SU-DHL-6 (cell line): ENCODE data around the gene CSPG4.
"Not testable (repeated sequence)": the region's sequence is repeated elsewhere in the genome, so short reads cannot be mapped to it uniquely, and the experiment has no call there.

Source experiments
- H2AFZ ChIP-seq: fragments of 200-600 bp; sonication (generic); 2 replicates; pipeline ENCODE4 v1.6.1; 2014; ENCODE audit warnings: low read depth, mild to moderate bottlenecking, moderate library complexity, mixed read lengths, antibody characterized with exemption, low read length; ENCODE audit not compliant: severe bottlenecking
- H3F3A ChIP-seq: fragments of 200-600 bp; shearing (Covaris generic); 2 replicates; pipeline ENCODE4 v1.6.0; 2016; ENCODE audit warnings: antibody characterized with exemption, mild to moderate bottlenecking; ENCODE audit not compliant: insufficient read depth
- H3K27ac ChIP-seq: fragments of 200-600 bp; sonication (generic); 2 replicates; pipeline ENCODE4 v1.5.1; 2016; ENCODE audit warnings: low read depth, mild to moderate bottlenecking, low read length, moderate library complexity, mixed read lengths
- H3K27me3 ChIP-seq: fragments of 200-600 bp; sonication (generic), shearing (Covaris generic); 2 replicates; pipeline ENCODE4 v1.6.0; 2014; ENCODE audit warnings: mild to moderate bottlenecking, low read length
- H3K36me3 ChIP-seq: fragments of 200-600 bp; sonication (generic); 2 replicates; pipeline ENCODE4 v1.6.1; 2014; ENCODE audit warnings: mild to moderate bottlenecking, low read length, mixed read lengths
- H3K4me2 ChIP-seq: fragments of 300-600, 200-600 bp; shearing (Covaris generic), sonication (generic); 2 replicates; pipeline ENCODE4 v1.6.0; 2014; ENCODE audit warnings: low read length, low read depth, mild to moderate bottlenecking; ENCODE audit not compliant: poor library complexity, severe bottlenecking
- H3K4me3 ChIP-seq: fragments of 200-600 bp; sonication (generic); 2 replicates; pipeline ENCODE4 v1.5.1; 2014; ENCODE audit warnings: antibody characterized with exemption, low read length, mild to moderate bottlenecking, mixed read lengths; ENCODE audit not compliant: insufficient read depth, poor library complexity, severe bottlenecking
- H3K79me2 ChIP-seq: fragments of 200-600 bp; sonication (generic); 2 replicates; pipeline ENCODE4 v1.6.1; 2014; ENCODE audit warnings: mild to moderate bottlenecking, low read length, moderate library complexity; ENCODE audit not compliant: insufficient read depth
- H3K9ac ChIP-seq: fragments of 200-600 bp; sonication (generic); 2 replicates; pipeline ENCODE4 v1.7.0; 2014; ENCODE audit warnings: mild to moderate bottlenecking, low read length
- H3K9me2 ChIP-seq: fragments of 200-600 bp; sonication (generic); replicated peaks from 2 replicates; pipeline ENCODE4 v1.6.1; 2014; ENCODE audit warnings: low read length; ENCODE audit not compliant: insufficient read depth
- H3K9me3 ChIP-seq: fragments of 200-600 bp; sonication (generic); 2 replicates; pipeline ENCODE4 v1.6.1; 2014; ENCODE audit warnings: low read length, mixed read lengths; ENCODE audit not compliant: insufficient read depth
- H4K20me1 ChIP-seq: fragments of 200-600 bp; sonication (generic); 2 replicates; pipeline ENCODE4 v1.6.1; 2014; ENCODE audit warnings: low read depth, mild to moderate bottlenecking, antibody characterized with exemption, low read length, moderate library complexity, mixed read lengths
- EZH2phosphoT487 ChIP-seq: fragments of 200-600 bp; sonication (generic), shearing (Covaris generic); conservative IDR thresholded peaks from 2 replicates; pipeline ENCODE4 v1.6.1; 2018; ENCODE audit warnings: mild to moderate bottlenecking, antibody characterized with exemption, low read length, moderate library complexity, mixed read lengths
- TF ChIP-seq, protein P1 (sequence below): fragments of 200-600 bp; sonication (generic); IDR thresholded peaks from one replicate; pipeline ENCODE4 v1.5.1; 2017; ENCODE audit warnings: antibody characterized with exemption, mild to moderate bottlenecking, low read length, moderate library complexity; ENCODE audit not compliant: insufficient read depth, poor library complexity, severe bottlenecking

The CSPG4 gene

GRCh38 chr15:75720297-75720696 lies 7.6 kb upstream of the CSPG4 start:
- Histone ChIP-seq H3K9me3 (no peaks in the 10 kb centered on the region), H3F3A (no peaks in the 10 kb centered on the region), H3K4me2 (no peak overlapping the region), H3K36me3 (no peaks in the 10 kb centered on the region), H3K9me2 (no peaks in the 10 kb centered on the region), H3K27ac (no peak overlapping the region), H3K79me2 (no peaks in the 10 kb centered on the region), H3K27me3 (no peaks in the 10 kb centered on the region), H3K9ac (no peak overlapping the region), H4K20me1 (no peaks in the 10 kb centered on the region), H2AFZ (no peak overlapping the region), H3K4me3 (no peak overlapping the region)
- TF ChIP-seq, protein P1, sequence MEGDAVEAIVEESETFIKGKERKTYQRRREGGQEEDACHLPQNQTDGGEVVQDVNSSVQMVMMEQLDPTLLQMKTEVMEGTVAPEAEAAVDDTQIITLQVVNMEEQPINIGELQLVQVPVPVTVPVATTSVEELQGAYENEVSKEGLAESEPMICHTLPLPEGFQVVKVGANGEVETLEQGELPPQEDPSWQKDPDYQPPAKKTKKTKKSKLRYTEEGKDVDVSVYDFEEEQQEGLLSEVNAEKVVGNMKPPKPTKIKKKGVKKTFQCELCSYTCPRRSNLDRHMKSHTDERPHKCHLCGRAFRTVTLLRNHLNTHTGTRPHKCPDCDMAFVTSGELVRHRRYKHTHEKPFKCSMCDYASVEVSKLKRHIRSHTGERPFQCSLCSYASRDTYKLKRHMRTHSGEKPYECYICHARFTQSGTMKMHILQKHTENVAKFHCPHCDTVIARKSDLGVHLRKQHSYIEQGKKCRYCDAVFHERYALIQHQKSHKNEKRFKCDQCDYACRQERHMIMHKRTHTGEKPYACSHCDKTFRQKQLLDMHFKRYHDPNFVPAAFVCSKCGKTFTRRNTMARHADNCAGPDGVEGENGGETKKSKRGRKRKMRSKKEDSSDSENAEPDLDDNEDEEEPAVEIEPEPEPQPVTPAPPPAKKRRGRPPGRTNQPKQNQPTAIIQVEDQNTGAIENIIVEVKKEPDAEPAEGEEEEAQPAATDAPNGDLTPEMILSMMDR, result no peak
- TF ChIP-seq EZH2phosphoT487, result no peak

- Histone ChIP-seq H4K20me1 (no peaks in the 10 kb centered on the region), H3K9me2 (no peaks in the 10 kb centered on the region), H3F3A (no peaks in the 10 kb centered on the region), H3K36me3 (no peaks in the 10 kb centered on the region), H3K9me3 (no peaks in the 10 kb centered on the region), H3K79me2 (no peaks in the 10 kb centered on the region), H3K27me3 (no peaks in the 10 kb centered on the region), H3K4me3 (no peak overlapping the region), H2AFZ (no peak overlapping the region), H3K4me2 (no peak overlapping the region), H3K9ac (no peak overlapping the region), H3K27ac (no peak overlapping the region)
- no peak for TF ChIP-seq EZH2phosphoT487
- TF ChIP-seq, protein P1, result no peak
These were observed 5.7 kb upstream of the CSPG4 start for GRCh38 chr15:75718328-75718727.

DNA sequence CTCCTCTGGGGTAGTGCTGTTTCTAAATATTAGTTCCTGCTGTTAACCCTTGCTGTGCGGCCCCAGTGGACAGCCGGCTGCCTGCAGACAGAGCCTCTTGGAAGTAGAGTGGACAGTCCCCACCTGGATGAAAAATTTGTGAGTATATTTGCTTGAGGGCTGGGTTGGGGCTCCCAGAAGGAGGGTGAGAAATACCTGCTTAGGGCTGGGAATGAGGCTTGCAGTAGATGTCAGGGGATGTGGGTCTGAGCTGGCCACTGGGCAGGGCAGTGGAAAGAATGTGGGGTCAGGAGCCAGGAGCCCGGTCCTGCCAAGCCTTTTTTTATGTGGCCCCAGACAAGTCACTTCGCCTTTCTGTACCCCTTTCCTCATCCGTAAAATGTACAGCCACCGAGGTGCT lies 4.4 kb upstream of the CSPG4 start:
- not testable (repeated sequence) for H3K27me3 ChIP-seq, H3K36me3 ChIP-seq, H3K4me2 ChIP-seq, H3K9ac ChIP-seq, H3K9me3 ChIP-seq, H4K20me1 ChIP-seq, H3K27ac ChIP-seq, H3K79me2 ChIP-seq, H2AFZ ChIP-seq, H3K9me2 ChIP-seq, H3F3A ChIP-seq, H3K4me3 ChIP-seq

DNA sequence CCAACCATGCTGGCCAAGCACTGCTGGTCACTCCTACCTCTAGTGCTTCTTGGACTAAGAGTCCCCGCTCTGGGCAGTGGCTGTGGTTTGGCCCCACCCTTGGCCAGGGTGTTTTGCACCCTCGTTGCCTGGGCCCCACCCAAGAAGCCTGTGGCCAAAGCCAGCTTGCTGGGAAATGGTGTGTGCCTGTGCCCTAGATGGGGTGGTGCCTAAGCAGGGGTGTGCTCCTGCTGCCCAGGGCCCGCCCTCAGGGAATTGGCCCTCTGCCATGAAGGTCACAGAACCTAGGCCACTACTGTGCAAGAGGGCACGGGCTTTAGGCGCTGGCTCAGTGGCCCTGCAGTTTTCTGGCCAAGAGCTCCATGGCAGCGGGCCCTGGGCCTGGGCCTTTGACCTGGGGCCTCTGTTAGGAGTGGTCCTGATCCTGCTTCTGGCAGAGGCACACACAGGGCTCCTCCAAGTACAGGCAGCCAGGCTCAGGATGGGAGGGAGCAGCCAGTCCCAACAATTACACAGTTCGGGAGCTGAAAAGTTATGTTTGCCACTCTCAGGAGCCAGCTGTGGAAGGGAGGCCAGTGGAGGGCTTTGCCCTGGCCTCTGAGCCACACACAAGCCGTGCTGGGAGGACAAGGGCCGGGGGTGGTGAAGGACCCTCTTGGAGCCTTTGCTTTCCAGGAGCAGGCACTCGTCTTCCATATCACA lies 3.8 kb upstream of the CSPG4 start:
- not testable (repeated sequence) for H3K79me2 ChIP-seq, H3K4me2 ChIP-seq, H3F3A ChIP-seq, H3K9ac ChIP-seq, H3K36me3 ChIP-seq, H3K27ac ChIP-seq, H2AFZ ChIP-seq, H3K27me3 ChIP-seq, H3K4me3 ChIP-seq, H3K9me2 ChIP-seq, H3K9me3 ChIP-seq, H4K20me1 ChIP-seq

GRCh38 chr15:75715312-75715832 lies 2.7 kb upstream of the CSPG4 start:
- not testable (repeated sequence) for H3K9me2 ChIP-seq, H3F3A ChIP-seq, H2AFZ ChIP-seq, H3K36me3 ChIP-seq, H3K79me2 ChIP-seq, H3K4me2 ChIP-seq, H4K20me1 ChIP-seq, H3K9me3 ChIP-seq, H3K27ac ChIP-seq, H3K9ac ChIP-seq, H3K4me3 ChIP-seq, H3K27me3 ChIP-seq
